OCI-LY7 (cell line): Measurements from ENCODE around the gene COG8. TPM values are rescaled to one million over a fixed set of nuclear protein-coding genes. Genes with fewer than 3 reads are reported as not detected.

ENCODE experiments used
- BruUV-seq: library from RNA; stranded (reverse); fragments of 400-500 nt; replicated peaks from 2 replicates; lab custom pipeline; 2021; lab: Mats Ljungman, UMichigan
- CTCF ChIA-PET: fragments of 300-600 bp; sonication (Branson Sonifier 250); formaldehyde crosslinking; loops from one replicate; lab custom pipeline; 2022; ENCODE audit warnings: antibody characterized with exemption; ENCODE audit not compliant: unreplicated experiment; lab: Charles Lee
- POLR2A ChIA-PET: fragments of 300-600 bp; sonication (Branson Sonifier 250); formaldehyde crosslinking; loops from one replicate; lab custom pipeline; 2022; ENCODE audit warnings: antibody characterized with exemption; lab: Charles Lee
- DNase-seq: peaks from one replicate; pipeline ENCODE4 v3.0.0-alpha.2; 2015; ENCODE audit warnings: low spot score
- H2AFZ ChIP-seq: fragments of 200-600 bp; sonication (generic), shearing (Covaris generic); 2 replicates; pipeline ENCODE4 v1.6.1; 2014; ENCODE audit warnings: mild to moderate bottlenecking, antibody characterized with exemption, low read length, moderate library complexity
- H3K27ac ChIP-seq: fragments of 200-600 bp; sonication (generic); 2 replicates; pipeline ENCODE4 v1.5.1; 2014; ENCODE audit warnings: mixed run types, low read depth, mild to moderate bottlenecking, moderate library complexity, low read length, inconsistent platforms; ENCODE audit not compliant: poor library complexity, severe bottlenecking
- H3K36me3 ChIP-seq: fragments of 200-600 bp; sonication (generic); 2 replicates; pipeline ENCODE4 v1.6.1; 2014; ENCODE audit warnings: mild to moderate bottlenecking, antibody characterized with exemption, low read length, moderate library complexity, mixed read lengths; ENCODE audit not compliant: insufficient read depth
- H3K4me1 ChIP-seq: fragments of 200-600 bp; sonication (generic); 2 replicates; pipeline ENCODE4 v1.5.1; 2014; ENCODE audit warnings: mild to moderate bottlenecking, low read length; ENCODE audit not compliant: insufficient read depth, poor library complexity, severe bottlenecking
- H3K4me2 ChIP-seq: fragments of 200-600 bp; sonication (generic); 2 replicates; pipeline ENCODE4 v1.6.1; 2014; ENCODE audit warnings: mild to moderate bottlenecking, low read length
- H3K4me3 ChIP-seq: fragments of 200-600 bp; sonication (generic); 2 replicates; pipeline ENCODE4 v1.5.1; 2014; ENCODE audit warnings: mild to moderate bottlenecking, low read depth, low read length; ENCODE audit not compliant: poor library complexity, severe bottlenecking
- H3K79me2 ChIP-seq: fragments of 200-600 bp; sonication (generic); 2 replicates; pipeline ENCODE4 v1.6.1; 2016; ENCODE audit warnings: low read depth, mild to moderate bottlenecking, low read length, moderate library complexity, mixed read lengths; ENCODE audit not compliant: insufficient read depth
- H3K9me2 ChIP-seq: fragments of 200-600 bp; sonication (generic); 2 replicates; pipeline ENCODE4 v1.6.1; 2016; ENCODE audit warnings: mild to moderate bottlenecking, low read length, mixed read lengths; ENCODE audit not compliant: insufficient read depth
- H3K9me3 ChIP-seq: fragments of 200-600 bp; sonication (generic); 2 replicates; pipeline ENCODE4 v1.6.1; 2014; ENCODE audit warnings: mild to moderate bottlenecking, mixed run types, low read length, mixed read lengths
- H4K20me1 ChIP-seq: fragments of 200-600 bp; sonication (generic); 2 replicates; pipeline ENCODE4 v1.6.1; 2014; ENCODE audit warnings: mild to moderate bottlenecking, antibody characterized with exemption, low read length, moderate library complexity, mixed read lengths; ENCODE audit not compliant: insufficient read depth
- EZH2phosphoT487 ChIP-seq: fragments of 200-600 bp; sonication (generic); IDR thresholded peaks from 2 replicates; pipeline ENCODE4 v1.6.1; 2018; ENCODE audit warnings: low read depth, borderline replicate concordance, mild to moderate bottlenecking, mixed run types, antibody characterized with exemption, low read length, moderate library complexity, mixed read lengths
- intact Hi-C: fragments of 100-400 bp; cut with micrococcal nuclease; formaldehyde crosslinking; loops from one replicate; pipeline ENCODE4 v1.10.0; 2022; ENCODE audit not compliant: unreplicated experiment
- total RNA-seq, 2 experiments: library from RNA; depleted of rRNA in 1 of 2; stranded (reverse); fragments of >200 nt in 1 of 2; shearing (Covaris generic) in 1 of 2; gene quantifications; 2 replicates each; pipeline ENCODE4 v1.2.3, GENCODE V29; 2014 to 2022
- TF ChIP-seq, protein P1 (sequence below): fragments of 200-600 bp; sonication (generic); conservative IDR thresholded peaks from 2 replicates; pipeline ENCODE4 v1.5.1; 2014; ENCODE audit warnings: mild to moderate bottlenecking, antibody characterized with exemption, low read length, moderate library complexity, mixed read lengths

Gene COG8
- total RNA-seq, 2 experiments from 2014 or later = 55.9 to 60.3 TPM

DNA sequence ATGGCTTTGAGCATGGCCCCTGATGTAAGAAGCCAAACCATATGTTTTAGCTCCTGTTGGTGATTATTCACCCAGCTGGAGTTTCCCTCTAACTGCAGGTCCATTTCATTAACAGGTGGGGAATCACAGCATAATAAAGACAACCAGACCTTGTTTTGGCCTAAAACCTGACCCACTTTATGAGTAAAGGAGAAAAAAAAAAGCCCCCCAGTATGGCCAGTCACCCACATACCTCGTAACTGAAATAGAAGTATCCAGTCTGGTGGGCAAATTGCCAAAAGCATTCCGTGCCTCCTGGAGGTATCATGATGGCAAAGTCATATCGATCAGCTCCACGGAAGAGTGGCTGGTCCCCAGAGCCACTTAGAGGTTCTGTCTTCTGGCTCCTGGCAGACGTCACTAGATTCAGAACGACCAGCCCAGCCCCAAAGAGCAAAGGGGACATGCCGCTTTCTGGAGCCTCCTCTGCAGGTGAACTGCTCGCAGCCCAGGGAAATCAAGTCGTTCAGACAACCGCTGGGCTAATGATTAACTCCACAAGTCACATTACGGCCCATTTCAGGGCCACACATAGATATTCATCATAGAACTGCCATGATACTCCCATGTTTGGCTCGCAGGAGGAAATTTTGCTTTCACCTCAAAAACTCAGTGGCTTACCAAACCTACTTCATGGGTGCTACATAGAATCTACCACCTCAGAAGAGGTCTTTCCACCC, 12.1 kb upstream of the COG8 start, which contains the start of gene TMED6:
TMED6 (minus strand) TSS at position 478 of the 719 bp plus-strand sequence; CDS start at position 445, 33 bp downstream.
- TF ChIP-seq EZH2phosphoT487 = no peak
- TF ChIP-seq, protein P1, sequence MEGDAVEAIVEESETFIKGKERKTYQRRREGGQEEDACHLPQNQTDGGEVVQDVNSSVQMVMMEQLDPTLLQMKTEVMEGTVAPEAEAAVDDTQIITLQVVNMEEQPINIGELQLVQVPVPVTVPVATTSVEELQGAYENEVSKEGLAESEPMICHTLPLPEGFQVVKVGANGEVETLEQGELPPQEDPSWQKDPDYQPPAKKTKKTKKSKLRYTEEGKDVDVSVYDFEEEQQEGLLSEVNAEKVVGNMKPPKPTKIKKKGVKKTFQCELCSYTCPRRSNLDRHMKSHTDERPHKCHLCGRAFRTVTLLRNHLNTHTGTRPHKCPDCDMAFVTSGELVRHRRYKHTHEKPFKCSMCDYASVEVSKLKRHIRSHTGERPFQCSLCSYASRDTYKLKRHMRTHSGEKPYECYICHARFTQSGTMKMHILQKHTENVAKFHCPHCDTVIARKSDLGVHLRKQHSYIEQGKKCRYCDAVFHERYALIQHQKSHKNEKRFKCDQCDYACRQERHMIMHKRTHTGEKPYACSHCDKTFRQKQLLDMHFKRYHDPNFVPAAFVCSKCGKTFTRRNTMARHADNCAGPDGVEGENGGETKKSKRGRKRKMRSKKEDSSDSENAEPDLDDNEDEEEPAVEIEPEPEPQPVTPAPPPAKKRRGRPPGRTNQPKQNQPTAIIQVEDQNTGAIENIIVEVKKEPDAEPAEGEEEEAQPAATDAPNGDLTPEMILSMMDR = no peak
- Histone ChIP-seq H3K36me3 (peaks cover 65% of the 10 kb centered on the region), H3K4me2 (no peak within 1 kb of the TSS), H3K9me3 (no peaks in the 10 kb centered on the region), H3K27ac (no peak within 1 kb of the TSS), H4K20me1 (no peaks in the 10 kb centered on the region; the same call in 1 of the 2 replicates), H2AFZ (no peak within 1 kb of the TSS), H3K79me2 (no peaks in the 10 kb centered on the region), H3K9me2 (no peaks in the 10 kb centered on the region), H3K4me3 (no peak within 1 kb of the TSS), H3K4me1 (no peaks in the 10 kb centered on the region)
- intact Hi-C loops = no loop called here
- ChIA-PET POLR2A (interaction anchor here (0.5 to 1.2 kb wide), 2 partner anchors 8 to 20 kb away, joined by 3 read pairs; no protein-coding TSS in a partner anchor), CTCF (no interaction called here)
- no TSS peak for BruUV-seq
- DNase-seq = no peak

DNA sequence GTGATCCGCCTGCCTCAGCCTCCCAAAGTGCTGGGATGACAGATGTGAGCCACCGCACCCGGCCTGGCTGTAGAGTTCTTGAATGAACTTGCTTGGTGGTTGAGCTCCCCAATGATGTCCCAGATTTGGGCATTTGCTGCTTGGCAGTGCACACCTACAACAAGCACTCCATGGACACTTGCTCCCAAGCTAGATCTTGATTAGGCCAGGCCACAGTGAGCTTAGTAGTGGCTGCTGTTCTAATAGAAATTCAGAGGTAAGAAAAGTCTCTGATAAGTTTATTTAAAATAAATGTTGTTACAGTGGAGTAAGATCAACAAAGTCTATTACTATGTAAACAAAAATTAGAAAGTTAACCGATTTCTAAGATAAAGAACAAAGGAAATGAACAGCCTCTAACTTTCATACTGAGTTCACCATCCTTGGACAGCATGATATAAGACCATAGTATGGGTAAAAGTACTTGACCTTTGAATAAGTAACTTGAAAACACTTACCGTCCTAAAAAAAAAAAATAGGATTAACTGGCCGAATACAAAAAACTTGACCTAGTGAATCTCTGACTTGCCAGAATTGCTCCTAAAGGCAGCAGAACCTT, 11.3 kb upstream of the COG8 start:
- H2AFZ ChIP-seq = no peak overlapping the region
- POLR2A ChIA-PET = interaction anchor here (1.2 kb wide), 1 partner anchor 21 kb away, joined by 3 read pairs; no protein-coding TSS in a partner anchor
- TF ChIP-seq EZH2phosphoT487 = no peak
- TF ChIP-seq, protein P1 = no peak
- BruUV-seq = TSS peak; percentile 34
- CTCF ChIA-PET = no interaction called here
- no peak for DNase-seq
- H3K4me2 ChIP-seq = no peak overlapping the region
- peaks cover 65% of the 10 kb centered on the region for H3K36me3 ChIP-seq
- no peaks in the 10 kb centered on the region for H3K79me2 ChIP-seq
- no peaks in the 10 kb centered on the region for H3K9me2 ChIP-seq
- H3K4me3 ChIP-seq = no peak overlapping the region
- no peaks in the 10 kb centered on the region; the same call in 1 of the 2 replicates for H4K20me1 ChIP-seq
- H3K27ac ChIP-seq = no peak overlapping the region
- H3K4me1 ChIP-seq = no peaks in the 10 kb centered on the region
- intact Hi-C loops = no loop called here
- H3K9me3 ChIP-seq = no peaks in the 10 kb centered on the region
